Type B pancreatic cell (in vitro differentiated cells): ENCODE measurements around the gene ZMIZ1. TPM values are rescaled to one million over a fixed set of nuclear protein-coding genes. Genes with fewer than 3 reads are reported as not detected.

Experiments used
- DNase-seq: peaks from one replicate; pipeline ENCODE4 v3.0.0; 2021; ENCODE audit warnings: mixed read lengths; ENCODE audit not compliant: unreplicated experiment; ENCODE audit errors: extremely low spot score
- H3K27ac Mint-ChIP-seq: 2 replicates; pipeline ENCODE4 v1.8.0; 2021; ENCODE audit warnings: mild to moderate bottlenecking, mixed read lengths
- H3K27me3 Mint-ChIP-seq: 2 replicates; pipeline ENCODE4 v1.8.0; 2021; ENCODE audit warnings: mixed read lengths
- H3K36me3 Mint-ChIP-seq: 2 replicates; pipeline ENCODE4 v1.8.0; 2021; ENCODE audit warnings: mixed read lengths
- H3K4me1 Mint-ChIP-seq: one replicate; pipeline ENCODE4 v1.8.0; 2021; ENCODE audit warnings: mixed read lengths; ENCODE audit not compliant: unreplicated experiment
- H3K4me3 Mint-ChIP-seq: 2 replicates; pipeline ENCODE4 v1.8.0; 2021; ENCODE audit warnings: mild to moderate bottlenecking, mixed read lengths
- H3K9me3 Mint-ChIP-seq: 2 replicates; pipeline ENCODE4 v1.8.0; 2021; ENCODE audit warnings: mixed read lengths
- total RNA-seq: library from RNA; stranded (reverse); gene quantifications from 2 replicates; pipeline ENCODE4 v1.2.1, GENCODE V29; 2021; ENCODE audit warnings: low replicate concordance
- TF ChIP-seq, protein P1 (sequence below): fragments of 200-600 bp; sonication (generic); conservative IDR thresholded peaks from 2 replicates; pipeline ENCODE4 v1.5.0; 2021; ENCODE audit warnings: antibody characterized with exemption, mild to moderate bottlenecking

Gene ZMIZ1
- total RNA-seq, 1 donor from 2014 or later = 102 TPM

DNA sequence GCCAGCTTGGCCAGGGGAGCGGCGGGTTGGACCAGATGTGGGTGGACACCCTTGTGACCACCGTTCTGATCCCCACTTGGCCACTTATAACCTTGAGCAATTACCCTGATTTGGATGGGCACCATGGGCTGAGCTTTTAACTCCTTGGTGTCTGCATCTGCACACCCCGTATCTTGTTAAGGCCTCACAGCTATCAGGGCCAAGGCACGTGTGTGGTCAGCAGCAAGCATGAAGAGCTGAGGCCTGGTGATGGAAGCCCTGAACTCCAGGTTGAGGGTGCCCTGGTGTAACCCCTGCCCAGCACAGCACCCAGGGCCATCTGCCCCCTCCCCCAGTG is 89.2 kb downstream of the ZMIZ1 start:
- Mint-ChIP-seq H3K4me1 (peaks cover 49% of the 10 kb centered on the region), H3K36me3 (no peaks in the 10 kb centered on the region), H3K4me3 (peak overlapping the region; percentile 39), H3K27ac (peak overlapping the region; percentile 97), H3K27me3 (no peaks in the 10 kb centered on the region), H3K9me3 (no peaks in the 10 kb centered on the region)
- DNase-seq = no peak
- TF ChIP-seq, protein P1, sequence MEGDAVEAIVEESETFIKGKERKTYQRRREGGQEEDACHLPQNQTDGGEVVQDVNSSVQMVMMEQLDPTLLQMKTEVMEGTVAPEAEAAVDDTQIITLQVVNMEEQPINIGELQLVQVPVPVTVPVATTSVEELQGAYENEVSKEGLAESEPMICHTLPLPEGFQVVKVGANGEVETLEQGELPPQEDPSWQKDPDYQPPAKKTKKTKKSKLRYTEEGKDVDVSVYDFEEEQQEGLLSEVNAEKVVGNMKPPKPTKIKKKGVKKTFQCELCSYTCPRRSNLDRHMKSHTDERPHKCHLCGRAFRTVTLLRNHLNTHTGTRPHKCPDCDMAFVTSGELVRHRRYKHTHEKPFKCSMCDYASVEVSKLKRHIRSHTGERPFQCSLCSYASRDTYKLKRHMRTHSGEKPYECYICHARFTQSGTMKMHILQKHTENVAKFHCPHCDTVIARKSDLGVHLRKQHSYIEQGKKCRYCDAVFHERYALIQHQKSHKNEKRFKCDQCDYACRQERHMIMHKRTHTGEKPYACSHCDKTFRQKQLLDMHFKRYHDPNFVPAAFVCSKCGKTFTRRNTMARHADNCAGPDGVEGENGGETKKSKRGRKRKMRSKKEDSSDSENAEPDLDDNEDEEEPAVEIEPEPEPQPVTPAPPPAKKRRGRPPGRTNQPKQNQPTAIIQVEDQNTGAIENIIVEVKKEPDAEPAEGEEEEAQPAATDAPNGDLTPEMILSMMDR = no peak

GRCh38 chr10:79158402-79159097 is 89.8 kb downstream of the ZMIZ1 start:
- Mint-ChIP-seq H3K4me1 (peaks cover 54% of the 10 kb centered on the region), H3K9me3 (no peaks in the 10 kb centered on the region), H3K27ac (peak overlapping the region; percentile 97), H3K27me3 (no peaks in the 10 kb centered on the region), H3K4me3 (peak overlapping the region; percentile 41), H3K36me3 (no peaks in the 10 kb centered on the region)
- TF ChIP-seq, protein P1 = no peak
- no peak for DNase-seq

DNA sequence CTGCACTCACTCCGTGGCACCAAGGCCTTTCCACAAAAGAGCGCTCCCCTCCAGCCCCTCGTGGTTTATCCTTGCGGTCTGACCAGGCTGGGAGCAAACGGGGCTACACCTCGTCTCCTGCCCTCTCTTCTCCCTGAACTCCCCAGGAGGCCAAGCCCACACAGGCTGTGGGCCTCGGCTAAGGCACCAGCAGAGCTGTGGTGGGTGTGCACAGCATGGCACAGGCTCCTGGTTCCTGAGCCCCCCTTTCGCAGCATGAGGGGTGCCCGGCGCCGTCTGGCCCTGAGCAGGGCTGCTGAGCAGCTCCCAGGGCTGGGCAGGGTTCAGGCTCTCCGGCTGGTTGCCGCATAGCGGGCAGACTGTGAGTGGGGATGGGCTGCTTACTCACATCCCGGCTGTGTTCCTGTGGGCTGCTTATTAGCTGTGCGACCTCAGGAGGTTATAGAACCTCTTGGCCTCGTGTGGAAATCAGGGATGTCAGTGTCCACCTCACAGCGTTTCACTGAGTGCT is 90.4 kb downstream of the ZMIZ1 start:
- no peak for DNase-seq
- Mint-ChIP-seq H3K9me3 (no peaks in the 10 kb centered on the region), H3K27me3 (no peaks in the 10 kb centered on the region), H3K36me3 (peaks cover 3% of the 10 kb centered on the region), H3K4me3 (peak overlapping the region; percentile 36), H3K4me1 (peaks cover 60% of the 10 kb centered on the region), H3K27ac (peak overlapping the region; percentile 97)
- TF ChIP-seq, protein P1 = no peak

DNA sequence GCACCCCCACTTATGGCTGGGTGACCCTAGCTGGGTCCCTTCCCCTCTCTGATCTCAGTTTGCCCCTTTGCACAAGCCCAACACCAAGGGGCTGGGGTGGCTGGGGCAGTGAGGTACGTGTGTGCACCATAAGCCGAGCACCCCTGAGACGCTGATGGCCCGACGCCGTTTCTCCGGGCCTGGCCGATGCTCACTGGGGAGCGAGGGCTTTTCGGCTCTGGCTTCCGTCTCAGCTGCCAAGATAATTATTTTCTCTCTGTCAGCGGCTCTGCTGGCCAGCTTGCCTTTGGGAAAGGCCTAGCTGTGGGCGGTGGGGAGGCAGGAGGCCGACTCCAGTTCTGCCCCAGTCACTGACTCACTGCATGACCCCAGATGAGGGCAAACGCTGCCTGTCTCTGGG is 91.0 kb downstream of the ZMIZ1 start:
- no peaks in the 10 kb centered on the region for H3K9me3 Mint-ChIP-seq
- DNase-seq = no peak
- TF ChIP-seq, protein P1 = no peak
- peak overlapping the region; percentile 36 for H3K4me3 Mint-ChIP-seq
- no peaks in the 10 kb centered on the region for H3K27me3 Mint-ChIP-seq
- peaks cover 5% of the 10 kb centered on the region for H3K36me3 Mint-ChIP-seq
- H3K27ac Mint-ChIP-seq = peak overlapping the region; percentile 97
- H3K4me1 Mint-ChIP-seq = peaks cover 66% of the 10 kb centered on the region

- Mint-ChIP-seq H3K27ac (peak overlapping the region; percentile 97), H3K27me3 (no peaks in the 10 kb centered on the region), H3K36me3 (peaks cover 5% of the 10 kb centered on the region), H3K4me1 (peaks cover 66% of the 10 kb centered on the region), H3K4me3 (no peak overlapping the region), H3K9me3 (no peaks in the 10 kb centered on the region)
- TF ChIP-seq, protein P1 = no peak
- DNase-seq = no peak
Measured at GRCh38 chr10:79160191-79160590, 91.4 kb downstream of the ZMIZ1 start.
